GM18867 (cell line): ENCODE results near the gene ATP7B.
"Not testable (repeated sequence)": the region's sequence is repeated elsewhere in the genome, so short reads cannot be mapped to it uniquely, and the experiment has no call there.

Source experiments
- ATAC-seq: cut with Tn5 transposase; IDR thresholded peaks from one replicate; pipeline ENCODE4 v1.9.1; 2021; ENCODE audit warnings: mild to moderate bottlenecking, moderate library complexity; ENCODE audit not compliant: unreplicated experiment

Gene ATP7B

DNA sequence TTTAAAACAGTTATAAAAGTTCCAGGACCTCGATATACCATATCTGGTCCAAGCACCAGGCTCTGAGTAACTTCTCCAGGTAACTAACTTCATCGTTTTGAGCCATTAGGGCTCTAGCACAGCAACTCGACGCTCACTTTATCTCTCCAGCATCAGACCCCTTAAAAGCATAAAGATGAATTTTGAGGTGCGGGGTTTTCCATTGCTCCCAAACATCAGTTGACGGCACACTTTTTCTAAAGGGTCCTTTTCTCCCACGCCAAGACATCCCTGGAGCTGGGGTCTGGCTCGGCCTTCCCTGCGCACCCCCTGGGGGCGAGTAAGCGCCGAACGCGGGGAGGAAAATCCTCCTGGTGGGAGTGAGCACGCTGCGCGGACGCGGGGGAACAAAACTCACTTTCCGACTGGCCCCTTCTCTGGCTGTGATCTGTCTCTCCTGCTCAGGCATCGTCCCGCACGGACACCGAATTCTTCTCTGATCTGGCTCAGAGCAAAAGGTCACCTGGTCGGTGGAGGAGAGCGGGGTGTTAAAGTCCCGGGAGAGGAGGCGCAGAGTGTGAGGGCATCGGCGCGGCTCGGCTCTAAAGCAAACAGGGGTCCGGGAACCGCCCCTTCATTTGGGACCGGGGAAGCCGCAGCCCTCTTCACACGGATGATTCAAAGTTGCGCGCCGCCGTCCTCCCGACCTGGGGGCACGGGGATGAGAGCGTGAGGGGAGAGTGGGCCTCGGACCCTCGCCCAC lies at the start of gene ATP7B:
Gene ATP7B, minus strand, starts transcription at position 561 of the 742 bp plus-strand sequence. Its CDS starts 113 bp downstream, at position 448.
- ATAC-seq = no peak

- no peak for ATAC-seq
These were observed 42.2 kb upstream of the ATP7B start for GRCh38 chr13:52053460-52053859.

- ATAC-seq = no peak
These were observed 40.1 kb upstream of the ATP7B start for GRCh38 chr13:52051400-52051799.

GRCh38 chr13:52048516-52048915 lies 37.3 kb upstream of the ATP7B start:
- ATAC-seq = no peak

DNA sequence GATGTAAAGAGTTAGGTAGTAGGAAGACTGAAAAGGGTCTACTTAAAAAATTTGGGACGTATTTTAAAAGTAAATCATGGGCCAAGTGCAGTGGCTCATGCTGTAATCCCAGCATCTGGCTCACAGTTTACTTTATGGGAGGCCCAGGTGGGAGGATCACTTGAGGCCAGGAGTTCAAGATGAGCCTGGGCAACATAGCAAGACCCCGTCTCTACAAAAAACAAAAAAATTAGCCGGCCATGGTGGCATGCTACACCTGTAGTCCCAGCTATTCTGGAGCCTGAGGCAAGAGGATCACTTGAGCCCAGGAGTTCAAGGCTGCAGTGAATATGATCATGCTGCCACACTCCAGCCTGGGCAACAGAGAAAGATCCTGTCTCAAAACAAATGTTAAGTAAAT lies 36.2 kb upstream of the ATP7B start:
- no peak for ATAC-seq

GRCh38 chr13:52043675-52044074 lies 32.4 kb upstream of the ATP7B start:
- no peak for ATAC-seq

DNA sequence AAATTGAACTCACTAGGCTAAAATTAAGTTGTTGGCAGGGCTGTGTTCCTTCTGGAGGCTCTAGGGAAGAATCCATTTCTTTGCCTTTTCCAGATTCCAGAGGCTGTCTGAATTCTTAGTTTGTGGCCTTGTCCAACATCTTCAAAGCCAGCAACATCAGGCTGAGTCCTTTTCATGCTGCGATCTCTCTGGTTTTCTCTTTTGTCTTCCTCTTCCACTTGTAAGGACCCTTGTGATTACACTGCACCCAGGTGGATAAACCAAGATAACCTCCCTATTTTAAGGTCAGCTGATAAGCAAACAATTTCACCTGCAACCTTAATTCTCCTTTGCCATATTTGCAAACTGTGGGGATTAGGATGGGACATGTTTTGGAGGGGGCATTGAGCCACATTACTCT lies 24.8 kb upstream of the ATP7B start:
- ATAC-seq = no peak

DNA sequence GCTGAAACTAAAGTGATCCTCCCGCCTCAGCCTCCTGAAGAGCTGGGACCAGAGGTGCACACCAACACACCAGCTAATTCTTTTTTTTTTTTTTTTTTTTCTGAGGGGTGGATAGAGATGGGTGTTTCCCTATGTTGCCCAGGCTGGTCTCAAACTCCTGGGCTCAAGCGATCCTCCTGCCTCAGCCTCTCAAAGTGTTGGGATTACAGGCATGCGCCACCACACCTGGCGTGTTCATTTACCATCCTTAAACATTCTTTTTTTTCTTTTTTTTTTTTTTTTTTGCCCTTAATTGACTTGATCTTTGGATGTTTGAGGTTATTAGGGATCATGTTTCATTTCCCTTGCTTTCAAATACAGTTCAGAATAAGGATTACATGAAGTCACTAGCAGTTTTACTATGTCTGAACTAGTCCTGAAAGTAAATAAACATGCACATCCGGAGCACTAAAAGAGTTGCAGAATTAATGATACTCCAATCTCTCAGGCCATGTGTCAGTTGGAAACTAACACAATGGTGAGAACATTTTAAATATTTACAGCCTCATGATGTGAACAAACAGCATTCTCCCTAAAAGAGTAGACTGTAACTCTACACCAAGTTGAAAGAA lies 23.5 kb upstream of the ATP7B start:
- ATAC-seq = no peak

GRCh38 chr13:52033039-52033438 lies 21.8 kb upstream of the ATP7B start:
- no peak for ATAC-seq

GRCh38 chr13:52030401-52030800 lies 19.2 kb upstream of the ATP7B start:
- ATAC-seq = not testable (repeated sequence)

- ATAC-seq = no peak
These were observed 18.3 kb upstream of the ATP7B start for GRCh38 chr13:52029569-52029968.

GRCh38 chr13:52027832-52028231 lies 16.6 kb upstream of the ATP7B start:
- no peak for ATAC-seq

GRCh38 chr13:52026246-52026626 lies 15.0 kb upstream of the ATP7B start:
- no peak for ATAC-seq

- ATAC-seq = no peak
These were observed 14.4 kb upstream of the ATP7B start for GRCh38 chr13:52025475-52026245.

- ATAC-seq = no peak
These were observed 13.2 kb upstream of the ATP7B start, which contains the start of gene UTP14C for GRCh38 chr13:52024481-52024880. Gene UTP14C (plus strand): TSS chr13:52024691. CDS start chr13:52028805, 4,114 bp downstream.

- ATAC-seq = no peak
These were observed 11.1 kb upstream of the ATP7B start for GRCh38 chr13:52022356-52022755.

- ATAC-seq = no peak
These were observed 8.9 kb upstream of the ATP7B start for GRCh38 chr13:52020191-52020590.

GRCh38 chr13:52016296-52016695 lies 5.0 kb upstream of the ATP7B start:
- ATAC-seq = no peak

- ATAC-seq = no peak
These were observed 1.2 kb upstream of the ATP7B start for GRCh38 chr13:52012512-52012836.

- peak; percentile 99 for ATAC-seq
These were observed 622 bp upstream of the ATP7B start, which contains the start of gene ALG11 for GRCh38 chr13:52011632-52012511. Gene ALG11 (plus strand): TSS chr13:52012398. CDS start chr13:52012419, 21 bp downstream.

DNA sequence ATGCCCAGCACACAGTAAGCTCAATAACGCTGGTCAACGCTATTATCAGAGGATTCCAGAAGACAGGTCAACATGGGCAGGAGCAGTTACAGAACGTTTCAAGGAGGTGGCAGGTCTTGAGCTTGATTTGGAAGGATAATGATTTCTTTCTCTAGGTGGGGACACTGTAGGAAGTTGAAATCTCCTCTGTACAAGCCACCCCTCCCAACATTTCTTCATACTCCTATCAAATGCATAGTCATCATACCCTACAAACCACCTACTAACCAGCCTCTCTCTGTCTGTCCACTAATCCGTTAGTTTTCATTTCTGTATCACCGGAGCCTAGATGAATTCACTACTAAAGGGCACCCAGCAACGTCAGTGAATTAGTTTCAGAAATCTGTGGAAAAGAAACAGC lies 1.3 kb downstream of the ATP7B start:
- ATAC-seq = no peak
